Lower leg skin (tissue), 3 donors: ENCODE data around the gene TMED6.

Experiments
- POLR2A ChIP-seq, 2 donors: fragments of 450-650 bp; IDR thresholded peaks; one replicate each; pipeline ENCODE4 v1.6.1; 2016 to 2017; ENCODE audit warnings: antibody characterized with exemption in 2 of 2, mild to moderate bottlenecking in 1 of 2, moderate library complexity in 1 of 2
- TF ChIP-seq, protein P1 (sequence below), 3 donors: fragments of 450-650 bp; IDR thresholded peaks; one replicate each; pipeline ENCODE4 v1.5.1; 2016; ENCODE audit warnings: antibody characterized with exemption in 3 of 3, mild to moderate bottlenecking in 3 of 3, moderate library complexity in 2 of 3

GRCh38 chr16:69363281-69363717, 11.7 kb upstream of the TMED6 start:
- TF ChIP-seq POLR2A (IDR thresholded peaks at IDR 0.05) = no peak
- TF ChIP-seq, protein P1, sequence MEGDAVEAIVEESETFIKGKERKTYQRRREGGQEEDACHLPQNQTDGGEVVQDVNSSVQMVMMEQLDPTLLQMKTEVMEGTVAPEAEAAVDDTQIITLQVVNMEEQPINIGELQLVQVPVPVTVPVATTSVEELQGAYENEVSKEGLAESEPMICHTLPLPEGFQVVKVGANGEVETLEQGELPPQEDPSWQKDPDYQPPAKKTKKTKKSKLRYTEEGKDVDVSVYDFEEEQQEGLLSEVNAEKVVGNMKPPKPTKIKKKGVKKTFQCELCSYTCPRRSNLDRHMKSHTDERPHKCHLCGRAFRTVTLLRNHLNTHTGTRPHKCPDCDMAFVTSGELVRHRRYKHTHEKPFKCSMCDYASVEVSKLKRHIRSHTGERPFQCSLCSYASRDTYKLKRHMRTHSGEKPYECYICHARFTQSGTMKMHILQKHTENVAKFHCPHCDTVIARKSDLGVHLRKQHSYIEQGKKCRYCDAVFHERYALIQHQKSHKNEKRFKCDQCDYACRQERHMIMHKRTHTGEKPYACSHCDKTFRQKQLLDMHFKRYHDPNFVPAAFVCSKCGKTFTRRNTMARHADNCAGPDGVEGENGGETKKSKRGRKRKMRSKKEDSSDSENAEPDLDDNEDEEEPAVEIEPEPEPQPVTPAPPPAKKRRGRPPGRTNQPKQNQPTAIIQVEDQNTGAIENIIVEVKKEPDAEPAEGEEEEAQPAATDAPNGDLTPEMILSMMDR (IDR thresholded peaks at IDR 0.05) = no peak
